HepG2 (cell line): Measurements from ENCODE around the gene STRN4. TPM values are rescaled to one million over a fixed set of nuclear protein-coding genes. Genes with fewer than 3 reads are reported as not detected.

Experiments
- ATAC-seq: fragments of 200-7000 bp; cut with Tn5 transposase; 3 replicates; pipeline ENCODE4 v1.9.1; 2020; ENCODE audit warnings: mild to moderate bottlenecking, moderate library complexity
- BruUV-seq: library from RNA; stranded (reverse); fragments of 400-500 nt; replicated peaks from 2 replicates; lab custom pipeline; 2021; lab: Mats Ljungman, UMichigan
- CTCF ChIA-PET: fragments of 300-600 bp; formaldehyde crosslinking; extraction: SDS; loops from one replicate; lab custom pipeline; 2021; ENCODE audit warnings: low total read pairs, inconsistent platforms, low intra/inter-chr PET ratio; lab: Yijun Ruan, JAX
- POLR2A ChIA-PET: fragments of 350-600 bp; sonication (Branson Sonifier 250); formaldehyde crosslinking; loops from one replicate; lab custom pipeline; 2020; ENCODE audit warnings: antibody characterized with exemption, inconsistent platforms; lab: Yijun Ruan, JAX
- DNase-seq: peaks from one replicate; pipeline ENCODE4 v3.0.0-alpha.2; 2015; ENCODE audit warnings: low spot score
- FAIRE-seq: peaks from 3 replicates; lab custom pipeline; 2011; peaks lifted over from hg19 to GRCh38; lab: Jason Lieb, UNC
- H2AFZ ChIP-seq: one replicate; pipeline ENCODE4 v1.6.1; 2011; ENCODE audit warnings: low read length, inconsistent platforms
- H3K27ac ChIP-seq: fragments of 300-600 bp; 3 replicates; pipeline ENCODE4 v1.8.0; 2011; ENCODE audit warnings: mixed run types, mild to moderate bottlenecking, mixed read lengths, low read length, inconsistent platforms; ENCODE audit not compliant: insufficient read depth; ENCODE audit errors: extremely low read length
- H3K27me3 ChIP-seq, 2 experiments: fragments of 200-600 bp in 1 of 2; 2 replicates in 1 of 2; 3 replicates in 1 of 2; pipeline versions ENCODE4 v1.6.0 to v1.8.0; 2011; ENCODE audit warnings: low read length in 2 of 2, mild to moderate bottlenecking in 2 of 2, moderate library complexity in 2 of 2, inconsistent platforms in 1 of 2; ENCODE audit not compliant: insufficient read depth in 2 of 2, control insufficient read depth in 1 of 2
- H3K36me3 ChIP-seq, 2 experiments: fragments of 200-600 bp in 1 of 2; replicated peaks in 1 of 2; 2 replicates in 1 of 2; 3 replicates in 1 of 2; pipeline versions ENCODE4 v1.5.1 to v1.8.0; 2011; ENCODE audit warnings: low read length in 2 of 2, inconsistent platforms in 1 of 2; ENCODE audit not compliant: insufficient read depth in 2 of 2, control insufficient read depth in 1 of 2
- H3K4me1 ChIP-seq: 2 replicates; pipeline ENCODE4 v1.5.1; 2012; ENCODE audit warnings: low read length, inconsistent platforms; ENCODE audit not compliant: insufficient read depth
- H3K4me2 ChIP-seq: 2 replicates; pipeline ENCODE4 v1.6.0; 2011; ENCODE audit warnings: low read depth, low read length, inconsistent platforms
- H3K4me3 ChIP-seq, 3 experiments: fragments of 200-600 bp in 1 of 3; sonication (generic), shearing (Covaris generic) in 1 of 3; replicated peaks in 1 of 3; 2 replicates each; pipeline ENCODE4 v1.5.1; 2011 to 2016; ENCODE audit warnings: low read length in 3 of 3, inconsistent platforms in 2 of 3, low read depth in 2 of 3, mild to moderate bottlenecking in 2 of 3, control low read depth in 1 of 3, mixed read lengths in 1 of 3; ENCODE audit not compliant: insufficient read depth in 1 of 3
- H3K79me2 ChIP-seq: one replicate; pipeline ENCODE4 v1.6.1; 2011; ENCODE audit warnings: low read length, inconsistent platforms; ENCODE audit not compliant: insufficient read depth
- H3K9ac ChIP-seq: 2 replicates; pipeline ENCODE4 v1.6.0; 2011; ENCODE audit warnings: mild to moderate bottlenecking, low read depth, low read length, inconsistent platforms; ENCODE audit not compliant: insufficient read depth
- H3K9me3 ChIP-seq: 2 replicates; pipeline ENCODE4 v1.5.1; 2012; ENCODE audit warnings: mild to moderate bottlenecking, low read length
- H4K20me1 ChIP-seq: 2 replicates; pipeline ENCODE4 v1.6.0; 2011; ENCODE audit warnings: inconsistent platforms, mild to moderate bottlenecking, low read length, moderate library complexity; ENCODE audit not compliant: insufficient read depth
- ATF5 ChIP-seq: sonication (generic); formaldehyde crosslinking; IDR thresholded peaks from 2 replicates; pipeline ENCODE4 v1.4.0; 2020; ENCODE audit warnings: mild to moderate bottlenecking, low read depth, missing genetic modification reagents
- CCDC6 ChIP-seq: sonication (generic); formaldehyde crosslinking; IDR thresholded peaks from 2 replicates; pipeline ENCODE4 v1.8.1; 2022; ENCODE audit warnings: mild to moderate bottlenecking, missing genetic modification reagents, moderate library complexity
- FOXK1 ChIP-seq: sonication (generic); formaldehyde crosslinking; IDR thresholded peaks from 2 replicates; pipeline ENCODE4 v1.4.0; 2020; ENCODE audit warnings: low read depth, missing genetic modification reagents, borderline replicate concordance
- FOXP1 ChIP-seq, 2 experiments: fragments of 450-650 bp in 1 of 2; IDR thresholded peaks; 2 replicates each; pipeline ENCODE4 v1.6.1; 2017 to 2018; ENCODE audit warnings: antibody characterized with exemption in 1 of 2
- KDM2A ChIP-seq: sonication (generic); formaldehyde crosslinking; IDR thresholded peaks from 2 replicates; pipeline ENCODE4 v1.4.0; 2020; ENCODE audit warnings: low read depth, missing genetic modification reagents, borderline replicate concordance
- PBX3 ChIP-seq: sonication (generic); formaldehyde crosslinking; IDR thresholded peaks from 2 replicates; pipeline ENCODE4 v1.8.1; 2023; ENCODE audit warnings: missing genetic modification reagents, inconsistent platforms, borderline replicate concordance
- POGK ChIP-seq: sonication (generic); formaldehyde crosslinking; conservative IDR thresholded peaks from 2 replicates; pipeline ENCODE4 v1.8.0; 2022; ENCODE audit warnings: mild to moderate bottlenecking, moderate library complexity, missing genetic modification reagents
- TGIF2 ChIP-seq: IDR thresholded peaks from 2 replicates; pipeline ENCODE4 v1.6.1; 2016; ENCODE audit warnings: control low read depth, missing compliant biosample characterization
- ZFYVE20 ChIP-seq: sonication (generic); formaldehyde crosslinking; IDR thresholded peaks from 2 replicates; pipeline ENCODE4 v1.8.0; 2023; ENCODE audit warnings: low read depth, mild to moderate bottlenecking, moderate library complexity, missing genetic modification reagents, borderline replicate concordance
- ZMYM3 ChIP-seq: sonication (generic); formaldehyde crosslinking; IDR thresholded peaks from 2 replicates; pipeline ENCODE4 v1.5.1; 2020; ENCODE audit warnings: mild to moderate bottlenecking, missing genetic modification reagents
- ZNF282 ChIP-seq: fragments of 450-650 bp; IDR thresholded peaks from 2 replicates; pipeline ENCODE4 v1.6.1; 2018; ENCODE audit not compliant: partially characterized antibody
- ZNF350 ChIP-seq: sonication (generic); formaldehyde crosslinking; IDR thresholded peaks from 2 replicates; pipeline ENCODE4 v1.4.0; 2020; ENCODE audit warnings: mild to moderate bottlenecking, low read depth, missing genetic modification reagents, borderline replicate concordance
- ZNF510 ChIP-seq: sonication (generic); formaldehyde crosslinking; IDR thresholded peaks from 2 replicates; pipeline ENCODE4 v1.4.0; 2020; ENCODE audit warnings: low read depth, mild to moderate bottlenecking, missing genetic modification reagents
- ZNF629 ChIP-seq: sonication (generic); formaldehyde crosslinking; conservative IDR thresholded peaks from 2 replicates; pipeline ENCODE4 v1.5.0; 2020; ENCODE audit warnings: missing genetic modification reagents
- ZNF670 ChIP-seq: sonication (generic); formaldehyde crosslinking; IDR thresholded peaks from 2 replicates; pipeline ENCODE4 v1.8.0; 2022; ENCODE audit warnings: mild to moderate bottlenecking, missing genetic modification reagents, borderline replicate concordance
- ZNF724P ChIP-seq: sonication (generic); formaldehyde crosslinking; IDR thresholded peaks from 2 replicates; pipeline ENCODE4 v1.8.0; 2022; ENCODE audit warnings: missing genetic modification reagents, borderline replicate concordance
- WGBS: methylation state at CpG from one replicate; pipeline ENCODE4 v1.1.6; 2017; ENCODE audit warnings: low lambda C conversion rate; 5-methylcytosine and 5-hydroxymethylcytosine counted together
- in situ Hi-C: cut with HindIII; loops from 2 replicates; pipeline ENCODE4 v1.10.0; 2017; ENCODE audit warnings: low pct_unique_long_range_greater_than_20kb; ENCODE audit not compliant: extremely low pct_ligation_motif_present
- intact Hi-C: fragments of 100-400 bp; cut with micrococcal nuclease; formaldehyde crosslinking; loops from one replicate; pipeline ENCODE4 v1.10.0; 2022; ENCODE audit not compliant: unreplicated experiment
- polyA plus RNA-seq, 8 experiments: library from polyadenylated mRNA; depleted of rRNA in 3 of 8; stranded (reverse) in 7 of 8; unstranded in 1 of 8; fragments of >200 nt; fragmentation: Illumina TruSeq in 4 of 8; extraction: Trizol in 4 of 8; gene quantifications; 2 replicates each; pipeline versions ENCODE4 v1.2.1 to v1.2.3, GENCODE V29; 2011 to 2016; ENCODE audit warnings: low read depth in 4 of 8, missing spikeins in 1 of 8, mixed read lengths in 1 of 8; ENCODE audit not compliant: insufficient read depth in 1 of 8
- total RNA-seq, 5 experiments: library from RNA; depleted of rRNA; stranded (reverse); fragments of >200 nt; fragmentation: Illumina TruSeq; extraction: Trizol; gene quantifications; 2 replicates each; pipeline ENCODE4 v1.2.3, GENCODE V29; 2016; ENCODE audit warnings: low read depth in 1 of 5

Gene STRN4
- total and polyA plus RNA-seq, 2 of the 13 experiments (the other 11 are each of a cell fraction or from before 2014, with no cell fraction given) = 43.1 to 57.3 TPM

- intact Hi-C loops = no loop called here
- no peak overlapping the region for H2AFZ ChIP-seq
- no peak for DNase-seq
- ChIA-PET CTCF (no interaction called here), POLR2A (interaction anchor here (0.8 to 5.9 kb wide), 19 partner anchors 8 to 328 kb away, joined by 3 to 66 read pairs (median 8); partner anchors contain the start of gene ZC3H4)
- peak overlapping the region; percentile 87 to 100 (median 98) for H3K4me3 ChIP-seq
- TSS peak; percentile 71 for BruUV-seq
- H3K4me2 ChIP-seq = peak overlapping the region; percentile 99
- H3K9ac ChIP-seq = peak overlapping the region; percentile 95
- H3K4me1 ChIP-seq = peaks cover 58% of the 10 kb centered on the region
- peaks cover 65% of the 10 kb centered on the region for H3K79me2 ChIP-seq
- in situ Hi-C loops = no loop called here
- FAIRE-seq = peak; percentile 58
- peak overlapping the region; percentile 82 for H3K27ac ChIP-seq
- WGBS = 37% methylated on average over 19 of the region's 19 CpGs
- peaks cover 29% of the 10 kb centered on the region for H4K20me1 ChIP-seq
- no peaks in the 10 kb centered on the region; a peak in 1 of 5 replicates for H3K27me3 ChIP-seq
- H3K9me3 ChIP-seq = no peaks in the 10 kb centered on the region
- ATAC-seq = no peak
- H3K36me3 ChIP-seq = peaks cover 18 to 35% of the 10 kb centered on the region in 2 experiments
- TF ChIP-seq CCDC6 = peak; percentile 13; the same call in 1 of the 2 replicates
- TF ChIP-seq ZMYM3 (CRISPR knock-in tag) = peak; percentile 78; the same call in 1 of the 2 replicates
- peak; percentile 17; the same call in 1 of the 2 replicates for TF ChIP-seq KDM2A (CRISPR knock-in tag)
- no peak for TF ChIP-seq FOXP1 (IDR thresholded peaks at IDR 0.05)
- TF ChIP-seq FOXP1 (CRISPR knock-in tag; IDR thresholded peaks at IDR 0.05) = peak; percentile 73; the same call in 1 of the 2 replicates
- TF ChIP-seq ZFYVE20 (CRISPR knock-in tag) = 0 out of 2 replicates have a peak, but pooled peaks have one; percentile 27
- no peak for TF ChIP-seq ZNF282
- peak; percentile 11; the same call in 1 of the 2 replicates for TF ChIP-seq ZNF350 (CRISPR knock-in tag)
- 0 out of 2 replicates have a peak, but pooled peaks have one; percentile 47 for TF ChIP-seq ATF5 (CRISPR knock-in tag)
- 0 out of 2 replicates have a peak, but pooled peaks have one; percentile 49 for TF ChIP-seq ZNF724P (CRISPR knock-in tag)
- TF ChIP-seq POGK (CRISPR knock-in tag) = peak; percentile 9; the same call in 1 of the 2 replicates
- no peak for TF ChIP-seq PBX3 (CRISPR knock-in tag)
- no peak for TF ChIP-seq ZNF670 (CRISPR knock-in tag)
- 0 out of 2 replicates have a peak, but pooled peaks have one; percentile 10 for TF ChIP-seq FOXK1
- TF ChIP-seq ZNF510 (CRISPR knock-in tag) = no peak
- 0 out of 2 replicates have a peak, but pooled peaks have one; percentile 6 for TF ChIP-seq TGIF2 (CRISPR knock-in tag)
- TF ChIP-seq ZNF629 (CRISPR knock-in tag) = peak; percentile 96
These were observed 39.1 kb upstream of the STRN4 start for GRCh38 chr19:46785054-46785979.
